Activated CD4-positive, alpha-beta T cell treated with anti-CD3 and anti-CD28 coated beads, Interleukin-2, amount 10 ng/mL, durations not matched to agents 24 days and 14 days (primary cell): Measurements from ENCODE around the gene SDHAF3. TPM values are rescaled to one million over a fixed set of nuclear protein-coding genes. Genes with fewer than 3 reads are reported as not detected.

Experiments used
- DNase-seq: peaks from one replicate; pipeline ENCODE4 v3.0.0; 2022
- H3K27ac Mint-ChIP-seq: one replicate; pipeline ENCODE4 v1.8.0; 2022; ENCODE audit warnings: mild to moderate bottlenecking, mixed read lengths
- H3K27me3 Mint-ChIP-seq: one replicate; pipeline ENCODE4 v1.8.0; 2022; ENCODE audit warnings: mixed read lengths
- H3K36me3 Mint-ChIP-seq: one replicate; pipeline ENCODE4 v1.8.0; 2022; ENCODE audit warnings: low read depth, mild to moderate bottlenecking, mixed read lengths
- H3K4me1 Mint-ChIP-seq: one replicate; pipeline ENCODE4 v1.8.0; 2021; ENCODE audit warnings: mixed read lengths
- H3K4me3 Mint-ChIP-seq: one replicate; pipeline ENCODE4 v1.8.0; 2022; ENCODE audit warnings: mild to moderate bottlenecking, moderate library complexity, mixed read lengths
- H3K9me3 Mint-ChIP-seq: one replicate; pipeline ENCODE4 v1.8.0; 2021; ENCODE audit warnings: mixed read lengths
- intact Hi-C: fragments of 100-400 bp; cut with micrococcal nuclease; formaldehyde crosslinking; loops from one replicate; pipeline ENCODE4 v1.15.1; 2023
- total RNA-seq: library from RNA; stranded (reverse); gene quantifications from 2 replicates; pipeline ENCODE4 v1.2.3, GENCODE V29; 2022

SDHAF3 gene
- total RNA-seq, 1 donor from 2014 or later, result 27.8 TPM

DNA sequence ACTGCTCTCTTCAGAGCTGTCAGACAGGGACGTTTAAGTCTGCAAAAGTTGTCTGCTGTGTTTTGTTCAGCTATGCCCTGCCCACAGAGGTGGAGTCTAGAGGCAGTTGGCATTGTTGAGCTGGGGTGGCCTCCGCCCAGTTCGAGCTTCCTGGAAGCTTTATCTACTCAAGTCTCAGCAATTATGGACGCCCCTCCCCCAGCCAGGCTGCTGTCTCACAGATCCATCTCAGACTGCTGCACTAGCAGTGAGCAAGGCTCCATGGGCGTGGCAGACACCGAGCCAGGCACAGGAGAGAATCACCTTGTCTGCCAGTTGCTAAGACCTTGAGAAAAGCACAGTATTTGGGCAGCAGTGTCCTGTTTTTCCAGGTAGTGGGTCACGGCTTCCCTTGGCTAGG lies 98.1 kb downstream of the SDHAF3 start:
- Mint-ChIP-seq H3K36me3 (no peaks in the 10 kb centered on the region), H3K27me3 (no peaks in the 10 kb centered on the region), H3K9me3 (no peaks in the 10 kb centered on the region), H3K27ac (no peak overlapping the region), H3K4me1 (no peaks in the 10 kb centered on the region), H3K4me3 (no peak overlapping the region)
- intact Hi-C loops, result no loop called here
- no peak for DNase-seq

DNA sequence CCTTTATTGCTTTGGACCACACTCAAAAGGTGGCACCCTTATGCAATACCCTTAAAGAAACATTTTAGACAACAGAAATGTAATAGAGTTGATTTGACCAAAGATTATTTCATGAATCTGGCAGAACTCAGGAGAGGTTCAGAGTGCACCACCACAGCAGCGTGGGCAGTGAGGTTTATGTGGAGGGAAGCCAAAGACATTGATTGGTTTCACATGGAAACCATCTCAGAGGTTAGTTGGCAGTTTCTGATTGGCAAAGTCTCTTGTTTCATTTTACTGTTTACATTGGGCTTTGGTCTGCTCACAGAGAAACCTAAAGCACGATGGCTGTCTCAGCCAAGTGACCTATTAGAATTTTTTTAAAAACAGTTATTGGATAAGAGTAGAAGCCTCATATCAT lies 101.3 kb downstream of the SDHAF3 start:
- no peak overlapping the region for H3K27ac Mint-ChIP-seq
- intact Hi-C loops, result no loop called here
- H3K4me3 Mint-ChIP-seq, result no peak overlapping the region
- no peaks in the 10 kb centered on the region for H3K36me3 Mint-ChIP-seq
- no peak for DNase-seq
- H3K9me3 Mint-ChIP-seq, result no peaks in the 10 kb centered on the region
- peaks cover 2% of the 10 kb centered on the region for H3K27me3 Mint-ChIP-seq
- no peaks in the 10 kb centered on the region for H3K4me1 Mint-ChIP-seq

GRCh38 chr7:97219237-97219636 lies 101.7 kb downstream of the SDHAF3 start:
- Mint-ChIP-seq H3K4me1 (no peaks in the 10 kb centered on the region), H3K27me3 (peaks cover 2% of the 10 kb centered on the region), H3K36me3 (no peaks in the 10 kb centered on the region), H3K4me3 (no peak overlapping the region), H3K9me3 (no peaks in the 10 kb centered on the region), H3K27ac (no peak overlapping the region)
- DNase-seq, result no peak
- intact Hi-C loops, result no loop called here

- intact Hi-C loops, result no loop called here
- Mint-ChIP-seq H3K9me3 (no peaks in the 10 kb centered on the region), H3K36me3 (no peaks in the 10 kb centered on the region), H3K4me1 (no peaks in the 10 kb centered on the region), H3K27ac (no peak overlapping the region), H3K27me3 (peaks cover 2% of the 10 kb centered on the region), H3K4me3 (no peak overlapping the region)
- no peak for DNase-seq
These were observed 106.8 kb downstream of the SDHAF3 start for GRCh38 chr7:97224316-97224715.

GRCh38 chr7:97226541-97226940 lies 109.0 kb downstream of the SDHAF3 start:
- Mint-ChIP-seq H3K27ac (no peak overlapping the region), H3K4me3 (no peak overlapping the region), H3K27me3 (peaks cover 2% of the 10 kb centered on the region), H3K36me3 (no peaks in the 10 kb centered on the region), H3K9me3 (no peaks in the 10 kb centered on the region), H3K4me1 (no peaks in the 10 kb centered on the region)
- no peak for DNase-seq
- intact Hi-C loops, result no loop called here

Other genes starting within 250 kb of the SDHAF3 start
- gene DLX6, start 112.1 kb upstream of the SDHAF3 start, total RNA-seq, result not detected in 2 replicates
- gene DLX5, start 92.9 kb upstream of the SDHAF3 start, total RNA-seq, result not detected in 2 replicates